ENCODE measurements around the gene PARP12. TPM values are rescaled to one million over a fixed set of nuclear protein-coding genes. Genes with fewer than 3 reads are reported as not detected.

Gene PARP12
- total RNA-seq, 1 experiment from 2014 or later: 5.0 TPM

- DNase-seq: no peak
- Histone ChIP-seq H3K27me3 (ENCODE audit: control insufficient read depth, insufficient read depth, low read length) (no peaks in the 10 kb centered on the region), H3K36me3 (replicated peaks; ENCODE audit: control insufficient read depth, insufficient read depth, low read length) (no peaks in the 10 kb centered on the region), H3K4me3 (ENCODE audit: insufficient read depth, low read depth, low read length) (no peak overlapping the region)
These were observed 56.2 kb downstream of the PARP12 start for GRCh38 chr7:140006600-140006999.

- H3K4me3 ChIP-seq (ENCODE audit: insufficient read depth, low read depth, low read length): no peak overlapping the region
- DNase-seq: peak; percentile 93
These were observed 56.8 kb downstream of the PARP12 start for GRCh38 chr7:140005754-140006503.

GRCh38 chr7:140005341-140005740, 57.4 kb downstream of the PARP12 start:
- no peak for DNase-seq
- H3K36me3 ChIP-seq (replicated peaks; ENCODE audit: control insufficient read depth, insufficient read depth, low read length): no peaks in the 10 kb centered on the region
- no peak overlapping the region for H3K4me3 ChIP-seq (ENCODE audit: insufficient read depth, low read depth, low read length)
- H3K27me3 ChIP-seq (ENCODE audit: control insufficient read depth, insufficient read depth, low read length): no peaks in the 10 kb centered on the region

More at GRCh38 chr7:140005754-140006503, 56.8 kb downstream of the PARP12 start:
- Histone ChIP-seq H3K36me3 (replicated peaks; ENCODE audit: control insufficient read depth, insufficient read depth, low read length) (no peaks in the 10 kb centered on the region), H3K27me3 (ENCODE audit: control insufficient read depth, insufficient read depth, low read length) (no peaks in the 10 kb centered on the region)

- Histone ChIP-seq H3K4me3 (ENCODE audit: insufficient read depth, low read depth, low read length) (no peak overlapping the region), H3K36me3 (replicated peaks; ENCODE audit: control insufficient read depth, insufficient read depth, low read length) (no peaks in the 10 kb centered on the region), H3K27me3 (ENCODE audit: control insufficient read depth, insufficient read depth, low read length) (no peaks in the 10 kb centered on the region)
- DNase-seq: no peak
These were observed 58.1 kb downstream of the PARP12 start for GRCh38 chr7:140004672-140005071.

- H3K4me3 ChIP-seq (ENCODE audit: insufficient read depth, low read depth, low read length): no peak overlapping the region
- no peaks in the 10 kb centered on the region for H3K27me3 ChIP-seq (ENCODE audit: control insufficient read depth, insufficient read depth, low read length)
- DNase-seq: peak; percentile 83
- no peaks in the 10 kb centered on the region for H3K36me3 ChIP-seq (replicated peaks; ENCODE audit: control insufficient read depth, insufficient read depth, low read length)
These were observed 58.8 kb downstream of the PARP12 start for GRCh38 chr7:140003913-140004382.

- Histone ChIP-seq H3K36me3 (replicated peaks; ENCODE audit: control insufficient read depth, insufficient read depth, low read length) (no peaks in the 10 kb centered on the region), H3K27me3 (ENCODE audit: control insufficient read depth, insufficient read depth, low read length) (no peaks in the 10 kb centered on the region), H3K4me3 (ENCODE audit: insufficient read depth, low read depth, low read length) (no peak overlapping the region)
- DNase-seq: no peak
These were observed 62.0 kb downstream of the PARP12 start for GRCh38 chr7:140000666-140001268.

GRCh38 chr7:139999516-139999915, 63.2 kb downstream of the PARP12 start:
- H3K27me3 ChIP-seq (ENCODE audit: control insufficient read depth, insufficient read depth, low read length): no peaks in the 10 kb centered on the region
- no peak for DNase-seq

GRCh38 chr7:139998572-139998971, 64.2 kb downstream of the PARP12 start:
- no peaks in the 10 kb centered on the region for H3K36me3 ChIP-seq (replicated peaks; ENCODE audit: control insufficient read depth, insufficient read depth, low read length)
- no peaks in the 10 kb centered on the region for H3K27me3 ChIP-seq (ENCODE audit: control insufficient read depth, insufficient read depth, low read length)
- no peak for DNase-seq
- H3K4me3 ChIP-seq (ENCODE audit: insufficient read depth, low read depth, low read length): no peak overlapping the region

More at GRCh38 chr7:139999516-139999915, 63.2 kb downstream of the PARP12 start:
- H3K4me3 ChIP-seq (ENCODE audit: insufficient read depth, low read depth, low read length): no peak overlapping the region
- H3K36me3 ChIP-seq (replicated peaks; ENCODE audit: control insufficient read depth, insufficient read depth, low read length): no peaks in the 10 kb centered on the region

GRCh38 chr7:139995017-139995915, 67.5 kb downstream of the PARP12 start:
- no peaks in the 10 kb centered on the region for H3K36me3 ChIP-seq (replicated peaks; ENCODE audit: control insufficient read depth, insufficient read depth, low read length)
- H3K27me3 ChIP-seq (ENCODE audit: control insufficient read depth, insufficient read depth, low read length): no peaks in the 10 kb centered on the region
- DNase-seq: no peak
- no peak overlapping the region for H3K4me3 ChIP-seq (ENCODE audit: insufficient read depth, low read depth, low read length)

GRCh38 chr7:139994356-139994755, 68.4 kb downstream of the PARP12 start:
- no peaks in the 10 kb centered on the region for H3K36me3 ChIP-seq (replicated peaks; ENCODE audit: control insufficient read depth, insufficient read depth, low read length)
- H3K4me3 ChIP-seq (ENCODE audit: insufficient read depth, low read depth, low read length): no peak overlapping the region
- DNase-seq: no peak
- H3K27me3 ChIP-seq (ENCODE audit: control insufficient read depth, insufficient read depth, low read length): no peaks in the 10 kb centered on the region

GRCh38 chr7:139993592-139993991, 69.2 kb downstream of the PARP12 start:
- no peaks in the 10 kb centered on the region; the same call in 1 of the 2 replicates for H3K27me3 ChIP-seq (ENCODE audit: control insufficient read depth, insufficient read depth, low read length)
- no peak overlapping the region for H3K4me3 ChIP-seq (ENCODE audit: insufficient read depth, low read depth, low read length)
- DNase-seq: no peak
- H3K36me3 ChIP-seq (replicated peaks; ENCODE audit: control insufficient read depth, insufficient read depth, low read length): no peaks in the 10 kb centered on the region

GRCh38 chr7:139993169-139993568, 69.6 kb downstream of the PARP12 start:
- H3K27me3 ChIP-seq (ENCODE audit: control insufficient read depth, insufficient read depth, low read length): no peaks in the 10 kb centered on the region; the same call in 1 of the 2 replicates
- H3K4me3 ChIP-seq (ENCODE audit: insufficient read depth, low read depth, low read length): no peak overlapping the region
- no peaks in the 10 kb centered on the region for H3K36me3 ChIP-seq (replicated peaks; ENCODE audit: control insufficient read depth, insufficient read depth, low read length)
- DNase-seq: no peak

- Histone ChIP-seq H3K4me3 (ENCODE audit: insufficient read depth, low read depth, low read length) (no peak overlapping the region), H3K36me3 (replicated peaks; ENCODE audit: control insufficient read depth, insufficient read depth, low read length) (no peaks in the 10 kb centered on the region), H3K27me3 (ENCODE audit: control insufficient read depth, insufficient read depth, low read length) (no peaks in the 10 kb centered on the region; the same call in 1 of the 2 replicates)
- no peak for DNase-seq
These were observed 70.3 kb downstream of the PARP12 start for GRCh38 chr7:139992353-139993044.

GRCh38 chr7:139991911-139992310, 70.8 kb downstream of the PARP12 start:
- H3K4me3 ChIP-seq (ENCODE audit: insufficient read depth, low read depth, low read length): no peak overlapping the region
- no peaks in the 10 kb centered on the region for H3K36me3 ChIP-seq (replicated peaks; ENCODE audit: control insufficient read depth, insufficient read depth, low read length)
- no peaks in the 10 kb centered on the region; the same call in 1 of the 2 replicates for H3K27me3 ChIP-seq (ENCODE audit: control insufficient read depth, insufficient read depth, low read length)
- DNase-seq: no peak
